ENCODE measurements around the gene KIAA1328. TPM values are rescaled to one million over a fixed set of nuclear protein-coding genes. Genes with fewer than 3 reads are reported as not detected.

KIAA1328 gene
- total and polyA plus RNA-seq, 4 donors: 0.95 to 7.4 (median 2.9) TPM

DNA sequence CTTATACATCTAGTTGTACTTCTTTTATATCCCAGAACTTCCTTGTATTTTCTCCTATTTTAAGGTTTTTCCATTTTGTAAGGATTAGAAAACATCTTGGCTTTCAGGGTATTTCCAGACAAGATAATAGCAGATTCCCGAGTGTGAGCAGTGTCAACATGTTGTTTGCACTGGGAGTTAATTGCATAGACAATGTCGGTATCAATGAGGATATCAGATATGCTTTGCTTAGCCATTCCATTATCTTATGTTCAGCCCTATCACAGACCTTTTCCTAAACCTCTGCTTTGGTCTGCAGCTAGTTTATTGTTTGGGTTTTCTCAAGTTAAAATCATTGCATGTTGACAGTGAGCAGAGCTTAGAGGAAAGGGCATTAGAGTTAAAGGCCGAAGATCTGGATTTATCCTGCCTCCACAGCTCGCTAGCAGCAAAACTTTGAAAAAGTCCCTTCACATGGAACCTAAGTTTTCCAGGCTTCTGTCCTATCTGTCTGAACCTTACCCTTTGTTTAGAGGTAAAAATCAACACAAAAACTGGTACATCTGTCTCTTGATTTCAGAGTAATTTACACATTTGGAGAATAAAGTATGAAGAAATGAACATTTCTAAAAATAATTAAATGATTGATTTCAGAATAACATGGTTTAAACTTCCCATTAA lies 355.4 kb downstream of the KIAA1328 start:
- 28% methylated on average over 4 of the region's 4 CpGs for WGBS
- no peak for DNase-seq (ENCODE audit: low spot score)
- H3K36me3 ChIP-seq (ENCODE audit: control insufficient read depth in 4 of 4, insufficient read depth in 3 of 4, low read depth in 1 of 4, low read length in 3 of 4): no peaks in the 10 kb centered on the region
- TF ChIP-seq RXRA (IDR thresholded peaks at IDR 0.05) (peak in 1 of 2 donors; percentile 32), TAF1 (conservative IDR thresholded peaks at IDR 0.05) (no peak), HNF4A (conservative IDR thresholded peaks at IDR 0.05) (peak; percentile 36 to 53)
- peaks cover 0 to 6% (median 1%) of the 10 kb centered on the region in 4 donors for H3K4me1 ChIP-seq (ENCODE audit: control insufficient read depth in 4 of 4, insufficient read depth in 4 of 4, low read length in 3 of 4)
- no peak overlapping the region for H3K27ac ChIP-seq (ENCODE audit: low read depth in 1 of 2, low read length in 2 of 2)
- no peaks in the 10 kb centered on the region for H3K9me3 ChIP-seq (ENCODE audit: control insufficient read depth in 4 of 4, low read length in 3 of 4)
- H3K9ac ChIP-seq (ENCODE audit: low read depth in 1 of 2, low read length in 2 of 2): no peak overlapping the region
- H3K27me3 ChIP-seq (ENCODE audit: control insufficient read depth in 4 of 4, insufficient read depth in 4 of 4, low read length in 3 of 4): no peaks in the 10 kb centered on the region
- H3K4me3 ChIP-seq (ENCODE audit: low read depth in 1 of 3, low read length in 3 of 3): no peak overlapping the region

DNA sequence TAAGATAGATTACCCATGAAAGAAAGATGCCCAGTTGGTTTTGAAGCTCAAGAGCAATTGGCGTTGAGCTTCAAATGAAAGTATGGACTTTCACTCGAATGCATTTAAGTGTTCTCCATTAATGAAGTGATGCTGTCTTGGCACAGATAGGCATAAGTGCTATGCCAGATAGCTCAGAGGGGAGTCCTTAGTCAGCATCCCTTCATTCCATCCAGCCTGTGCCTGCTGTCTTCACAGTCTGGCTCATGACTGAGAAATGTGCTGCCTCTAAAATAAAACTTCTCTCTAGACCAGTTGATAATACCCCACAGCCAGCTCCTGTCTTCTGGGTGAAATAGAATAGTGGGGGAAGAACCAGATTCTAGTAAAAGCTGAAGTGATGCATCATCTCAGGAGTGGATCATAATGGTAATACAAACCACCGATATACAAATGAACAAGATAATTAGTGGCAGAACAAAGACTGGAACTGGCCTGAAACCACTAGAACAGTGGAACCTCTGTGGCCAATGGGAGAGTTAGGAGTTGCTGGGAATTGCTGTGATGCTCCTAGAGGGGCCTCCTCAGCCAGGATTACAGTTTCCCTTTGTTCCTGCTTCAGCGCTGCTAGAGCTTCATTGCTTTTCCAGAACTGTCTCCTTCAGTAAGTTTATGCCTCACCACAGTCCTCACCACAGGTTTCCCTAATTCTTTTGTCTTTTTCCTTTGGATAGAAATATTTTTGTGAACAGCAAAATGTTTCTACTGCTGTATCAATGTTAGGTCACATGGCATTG lies 359.3 kb downstream of the KIAA1328 start:
- TF ChIP-seq, protein P1, sequence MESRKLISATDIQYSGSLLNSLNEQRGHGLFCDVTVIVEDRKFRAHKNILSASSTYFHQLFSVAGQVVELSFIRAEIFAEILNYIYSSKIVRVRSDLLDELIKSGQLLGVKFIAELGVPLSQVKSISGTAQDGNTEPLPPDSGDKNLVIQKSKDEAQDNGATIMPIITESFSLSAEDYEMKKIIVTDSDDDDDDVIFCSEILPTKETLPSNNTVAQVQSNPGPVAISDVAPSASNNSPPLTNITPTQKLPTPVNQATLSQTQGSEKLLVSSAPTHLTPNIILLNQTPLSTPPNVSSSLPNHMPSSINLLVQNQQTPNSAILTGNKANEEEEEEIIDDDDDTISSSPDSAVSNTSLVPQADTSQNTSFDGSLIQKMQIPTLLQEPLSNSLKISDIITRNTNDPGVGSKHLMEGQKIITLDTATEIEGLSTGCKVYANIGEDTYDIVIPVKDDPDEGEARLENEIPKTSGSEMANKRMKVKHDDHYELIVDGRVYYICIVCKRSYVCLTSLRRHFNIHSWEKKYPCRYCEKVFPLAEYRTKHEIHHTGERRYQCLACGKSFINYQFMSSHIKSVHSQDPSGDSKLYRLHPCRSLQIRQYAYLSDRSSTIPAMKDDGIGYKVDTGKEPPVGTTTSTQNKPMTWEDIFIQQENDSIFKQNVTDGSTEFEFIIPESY (IDR thresholded peaks at IDR 0.05): no peak
- TF ChIP-seq, protein P2, sequence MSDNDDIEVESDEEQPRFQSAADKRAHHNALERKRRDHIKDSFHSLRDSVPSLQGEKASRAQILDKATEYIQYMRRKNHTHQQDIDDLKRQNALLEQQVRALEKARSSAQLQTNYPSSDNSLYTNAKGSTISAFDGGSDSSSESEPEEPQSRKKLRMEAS (IDR thresholded peaks at IDR 0.05): no peak
- TF ChIP-seq, protein P3, sequence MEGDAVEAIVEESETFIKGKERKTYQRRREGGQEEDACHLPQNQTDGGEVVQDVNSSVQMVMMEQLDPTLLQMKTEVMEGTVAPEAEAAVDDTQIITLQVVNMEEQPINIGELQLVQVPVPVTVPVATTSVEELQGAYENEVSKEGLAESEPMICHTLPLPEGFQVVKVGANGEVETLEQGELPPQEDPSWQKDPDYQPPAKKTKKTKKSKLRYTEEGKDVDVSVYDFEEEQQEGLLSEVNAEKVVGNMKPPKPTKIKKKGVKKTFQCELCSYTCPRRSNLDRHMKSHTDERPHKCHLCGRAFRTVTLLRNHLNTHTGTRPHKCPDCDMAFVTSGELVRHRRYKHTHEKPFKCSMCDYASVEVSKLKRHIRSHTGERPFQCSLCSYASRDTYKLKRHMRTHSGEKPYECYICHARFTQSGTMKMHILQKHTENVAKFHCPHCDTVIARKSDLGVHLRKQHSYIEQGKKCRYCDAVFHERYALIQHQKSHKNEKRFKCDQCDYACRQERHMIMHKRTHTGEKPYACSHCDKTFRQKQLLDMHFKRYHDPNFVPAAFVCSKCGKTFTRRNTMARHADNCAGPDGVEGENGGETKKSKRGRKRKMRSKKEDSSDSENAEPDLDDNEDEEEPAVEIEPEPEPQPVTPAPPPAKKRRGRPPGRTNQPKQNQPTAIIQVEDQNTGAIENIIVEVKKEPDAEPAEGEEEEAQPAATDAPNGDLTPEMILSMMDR (IDR thresholded peaks at IDR 0.05; ENCODE audit: low read depth, low read length, missing input control): no peak
- TF ChIP-seq RXRA (IDR thresholded peaks at IDR 0.05) (no peak), FOXA2 (IDR thresholded peaks at IDR 0.05) (no peak), JUND (IDR thresholded peaks at IDR 0.05) (no peak), FOXA1 (IDR thresholded peaks at IDR 0.05) (no peak), SP1 (IDR thresholded peaks at IDR 0.05) (no peak), NR2F2 (IDR thresholded peaks at IDR 0.05) (no peak), HNF4G (IDR thresholded peaks at IDR 0.05) (no peak), HNF4A (conservative IDR thresholded peaks at IDR 0.05) (no peak), YY1 (IDR thresholded peaks at IDR 0.05) (no peak), EGR1 (IDR thresholded peaks at IDR 0.05; ENCODE audit: low read depth in 2 of 2) (no peak), RAD21 (IDR thresholded peaks at IDR 0.05) (no peak), TAF1 (conservative IDR thresholded peaks at IDR 0.05) (no peak), GABPA (IDR thresholded peaks at IDR 0.05 in 1 of 2, conservative IDR thresholded peaks at IDR 0.05 in 1 of 2) (no peak)
- TF ChIP-seq, protein P4, sequence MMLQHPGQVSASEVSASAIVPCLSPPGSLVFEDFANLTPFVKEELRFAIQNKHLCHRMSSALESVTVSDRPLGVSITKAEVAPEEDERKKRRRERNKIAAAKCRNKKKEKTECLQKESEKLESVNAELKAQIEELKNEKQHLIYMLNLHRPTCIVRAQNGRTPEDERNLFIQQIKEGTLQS (IDR thresholded peaks at IDR 0.05): no peak
- TF ChIP-seq, protein P5, sequence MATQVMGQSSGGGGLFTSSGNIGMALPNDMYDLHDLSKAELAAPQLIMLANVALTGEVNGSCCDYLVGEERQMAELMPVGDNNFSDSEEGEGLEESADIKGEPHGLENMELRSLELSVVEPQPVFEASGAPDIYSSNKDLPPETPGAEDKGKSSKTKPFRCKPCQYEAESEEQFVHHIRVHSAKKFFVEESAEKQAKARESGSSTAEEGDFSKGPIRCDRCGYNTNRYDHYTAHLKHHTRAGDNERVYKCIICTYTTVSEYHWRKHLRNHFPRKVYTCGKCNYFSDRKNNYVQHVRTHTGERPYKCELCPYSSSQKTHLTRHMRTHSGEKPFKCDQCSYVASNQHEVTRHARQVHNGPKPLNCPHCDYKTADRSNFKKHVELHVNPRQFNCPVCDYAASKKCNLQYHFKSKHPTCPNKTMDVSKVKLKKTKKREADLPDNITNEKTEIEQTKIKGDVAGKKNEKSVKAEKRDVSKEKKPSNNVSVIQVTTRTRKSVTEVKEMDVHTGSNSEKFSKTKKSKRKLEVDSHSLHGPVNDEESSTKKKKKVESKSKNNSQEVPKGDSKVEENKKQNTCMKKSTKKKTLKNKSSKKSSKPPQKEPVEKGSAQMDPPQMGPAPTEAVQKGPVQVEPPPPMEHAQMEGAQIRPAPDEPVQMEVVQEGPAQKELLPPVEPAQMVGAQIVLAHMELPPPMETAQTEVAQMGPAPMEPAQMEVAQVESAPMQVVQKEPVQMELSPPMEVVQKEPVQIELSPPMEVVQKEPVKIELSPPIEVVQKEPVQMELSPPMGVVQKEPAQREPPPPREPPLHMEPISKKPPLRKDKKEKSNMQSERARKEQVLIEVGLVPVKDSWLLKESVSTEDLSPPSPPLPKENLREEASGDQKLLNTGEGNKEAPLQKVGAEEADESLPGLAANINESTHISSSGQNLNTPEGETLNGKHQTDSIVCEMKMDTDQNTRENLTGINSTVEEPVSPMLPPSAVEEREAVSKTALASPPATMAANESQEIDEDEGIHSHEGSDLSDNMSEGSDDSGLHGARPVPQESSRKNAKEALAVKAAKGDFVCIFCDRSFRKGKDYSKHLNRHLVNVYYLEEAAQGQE (IDR thresholded peaks at IDR 0.05): no peak
- H3K27me3 ChIP-seq (ENCODE audit: control insufficient read depth in 4 of 4, insufficient read depth in 4 of 4, low read length in 3 of 4): no peaks in the 10 kb centered on the region
- no peak overlapping the region for H3K4me3 ChIP-seq (ENCODE audit: low read depth in 1 of 3, low read length in 3 of 3)
- H3K9me3 ChIP-seq (ENCODE audit: control insufficient read depth in 4 of 4, low read length in 3 of 4): no peaks in the 10 kb centered on the region
- no peak for DNase-seq (ENCODE audit: low spot score)
- WGBS: 95% methylated on average over 4 of the region's 4 CpGs
- no peak overlapping the region for H3K9ac ChIP-seq (ENCODE audit: low read depth in 1 of 2, low read length in 2 of 2)
- peaks cover 0 to 6% (median 1%) of the 10 kb centered on the region in 4 donors for H3K4me1 ChIP-seq (ENCODE audit: control insufficient read depth in 4 of 4, insufficient read depth in 4 of 4, low read length in 3 of 4)
- H3K27ac ChIP-seq (ENCODE audit: low read depth in 1 of 2, low read length in 2 of 2): no peak overlapping the region
- H3K36me3 ChIP-seq (ENCODE audit: control insufficient read depth in 4 of 4, insufficient read depth in 3 of 4, low read depth in 1 of 4, low read length in 3 of 4): no peaks in the 10 kb centered on the region
